Spleen (tissue), 7 donors: ENCODE measurements around the gene SPTBN1.

Experiments used
- POLR2A ChIP-seq, 3 donors: fragments of 450-650 bp; IDR thresholded peaks; one replicate each; pipeline ENCODE4 v1.5.1; 2017; ENCODE audit warnings: antibody characterized with exemption in 3 of 3, mild to moderate bottlenecking in 1 of 3
- POLR2AphosphoS5 ChIP-seq, 3 donors: sonication (generic); formaldehyde crosslinking; IDR thresholded peaks; one replicate each; pipeline ENCODE4 v1.5.1; 2017; ENCODE audit warnings: antibody characterized with exemption in 3 of 3
- TF ChIP-seq, protein P1 (sequence below), 11 experiments: fragments of 200-600 bp in 7 of 11; fragments of 450-650 bp in 4 of 11; sonication (generic) in 4 of 11; IDR thresholded peaks in 8 of 11; conservative IDR thresholded peaks in 3 of 11; 1 replicate in 7 of 11; 2 replicates in 4 of 11; pipeline versions ENCODE4 v1.4.0 to v1.8.0; 2016 to 2021; ENCODE audit warnings: antibody characterized with exemption in 11 of 11, inconsistent platforms in 4 of 11, mild to moderate bottlenecking in 1 of 11
- donor health status: DM: no; HTN: no; CAD: no; lungs with moderate emphysema.
- donor health status: DM: no; HTN: no; CAD: no.
- donor health status: DM: no; HTN: no; CAD: no.

- TF ChIP-seq, protein P1, sequence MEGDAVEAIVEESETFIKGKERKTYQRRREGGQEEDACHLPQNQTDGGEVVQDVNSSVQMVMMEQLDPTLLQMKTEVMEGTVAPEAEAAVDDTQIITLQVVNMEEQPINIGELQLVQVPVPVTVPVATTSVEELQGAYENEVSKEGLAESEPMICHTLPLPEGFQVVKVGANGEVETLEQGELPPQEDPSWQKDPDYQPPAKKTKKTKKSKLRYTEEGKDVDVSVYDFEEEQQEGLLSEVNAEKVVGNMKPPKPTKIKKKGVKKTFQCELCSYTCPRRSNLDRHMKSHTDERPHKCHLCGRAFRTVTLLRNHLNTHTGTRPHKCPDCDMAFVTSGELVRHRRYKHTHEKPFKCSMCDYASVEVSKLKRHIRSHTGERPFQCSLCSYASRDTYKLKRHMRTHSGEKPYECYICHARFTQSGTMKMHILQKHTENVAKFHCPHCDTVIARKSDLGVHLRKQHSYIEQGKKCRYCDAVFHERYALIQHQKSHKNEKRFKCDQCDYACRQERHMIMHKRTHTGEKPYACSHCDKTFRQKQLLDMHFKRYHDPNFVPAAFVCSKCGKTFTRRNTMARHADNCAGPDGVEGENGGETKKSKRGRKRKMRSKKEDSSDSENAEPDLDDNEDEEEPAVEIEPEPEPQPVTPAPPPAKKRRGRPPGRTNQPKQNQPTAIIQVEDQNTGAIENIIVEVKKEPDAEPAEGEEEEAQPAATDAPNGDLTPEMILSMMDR (IDR thresholded peaks at IDR 0.05 in 8 of 11, conservative IDR thresholded peaks at IDR 0.05 in 3 of 11), result no peak
- TF ChIP-seq POLR2AphosphoS5 (IDR thresholded peaks at IDR 0.05) (no peak), POLR2A (IDR thresholded peaks at IDR 0.05) (no peak)
Observed at GRCh38 chr2:54512183-54512582, 56.1 kb downstream of the SPTBN1 start.
